H7 (cell line): ENCODE data around the gene CNOT10. TPM values are rescaled to one million over a fixed set of nuclear protein-coding genes. Genes with fewer than 3 reads are reported as not detected.

Source experiments
- DNase-seq: peaks from one replicate; pipeline ENCODE4 v3.0.0; 2012
- H3K27me3 ChIP-seq: 2 replicates; pipeline ENCODE4 v1.6.0; 2011; ENCODE audit warnings: mild to moderate bottlenecking, low read length; ENCODE audit not compliant: control insufficient read depth, insufficient read depth
- H3K36me3 ChIP-seq: replicated peaks from 2 replicates; pipeline ENCODE4 v1.5.1; 2011; ENCODE audit warnings: low read length; ENCODE audit not compliant: control insufficient read depth, insufficient read depth
- H3K4me3 ChIP-seq: 2 replicates; pipeline ENCODE4 v1.5.1; 2011; ENCODE audit warnings: low read depth, mild to moderate bottlenecking, control low read depth, low read length, moderate library complexity; ENCODE audit not compliant: insufficient read depth
- total RNA-seq: library from RNA; depleted of rRNA; stranded (reverse); fragments of >200 nt; shearing (Covaris generic); gene quantifications from 2 replicates; pipeline ENCODE4 v1.2.3, GENCODE V29; 2014; rRNA removed

The CNOT10 gene
- total RNA-seq, 1 experiment from 2014 or later = 29.0 TPM

- DNase-seq = peak; percentile 53
- H3K36me3 ChIP-seq = peaks cover 27% of the 10 kb centered on the region
- no peaks in the 10 kb centered on the region for H3K27me3 ChIP-seq
- peak overlapping the region; percentile 99 for H3K4me3 ChIP-seq
Observed at GRCh38 chr3:32822609-32823498, 137.9 kb downstream of the CNOT10 start.

Other genes with a start within 250 kb of the CNOT10 start
- 48.2 and 53.9 TPM in 2 replicates for gene CMTM6, start 182.3 kb upstream of the CNOT10 start, total RNA-seq
- 57.2 and 58.7 TPM in 2 replicates for gene DYNC1LI1, start 114.3 kb upstream of the CNOT10 start, total RNA-seq
- gene TRIM71, start 132.8 kb downstream of the CNOT10 start, total RNA-seq = 105 and 151 TPM in 2 replicates